RWPE1 (cell line): ENCODE measurements around the gene SCIN.

Experiments
- CTCF ChIA-PET: fragments of 350-600 bp; sonication (Branson Sonifier 250); formaldehyde crosslinking; extraction: SDS; loops from one replicate; lab custom pipeline; 2021; lab: Yijun Ruan, JAX
- POLR2A ChIA-PET: fragments of 400-600 bp; formaldehyde crosslinking; extraction: SDS; loops from one replicate; lab custom pipeline; 2020; ENCODE audit warnings: antibody characterized with exemption; ENCODE audit not compliant: low non-redundant PET; lab: Yijun Ruan, JAX
- DNase-seq: peaks from one replicate; pipeline ENCODE4 v3.0.0; 2012; ENCODE audit warnings: low spot score
- H3K27ac ChIP-seq: fragments of 450-650 bp; 2 replicates; pipeline ENCODE4 v1.5.1; 2017
- CTCF ChIP-seq: fragments of 450-650 bp; conservative IDR thresholded peaks from 2 replicates; pipeline ENCODE4 v1.5.1; 2017; ENCODE audit warnings: low read depth, mild to moderate bottlenecking

The SCIN gene

DNA sequence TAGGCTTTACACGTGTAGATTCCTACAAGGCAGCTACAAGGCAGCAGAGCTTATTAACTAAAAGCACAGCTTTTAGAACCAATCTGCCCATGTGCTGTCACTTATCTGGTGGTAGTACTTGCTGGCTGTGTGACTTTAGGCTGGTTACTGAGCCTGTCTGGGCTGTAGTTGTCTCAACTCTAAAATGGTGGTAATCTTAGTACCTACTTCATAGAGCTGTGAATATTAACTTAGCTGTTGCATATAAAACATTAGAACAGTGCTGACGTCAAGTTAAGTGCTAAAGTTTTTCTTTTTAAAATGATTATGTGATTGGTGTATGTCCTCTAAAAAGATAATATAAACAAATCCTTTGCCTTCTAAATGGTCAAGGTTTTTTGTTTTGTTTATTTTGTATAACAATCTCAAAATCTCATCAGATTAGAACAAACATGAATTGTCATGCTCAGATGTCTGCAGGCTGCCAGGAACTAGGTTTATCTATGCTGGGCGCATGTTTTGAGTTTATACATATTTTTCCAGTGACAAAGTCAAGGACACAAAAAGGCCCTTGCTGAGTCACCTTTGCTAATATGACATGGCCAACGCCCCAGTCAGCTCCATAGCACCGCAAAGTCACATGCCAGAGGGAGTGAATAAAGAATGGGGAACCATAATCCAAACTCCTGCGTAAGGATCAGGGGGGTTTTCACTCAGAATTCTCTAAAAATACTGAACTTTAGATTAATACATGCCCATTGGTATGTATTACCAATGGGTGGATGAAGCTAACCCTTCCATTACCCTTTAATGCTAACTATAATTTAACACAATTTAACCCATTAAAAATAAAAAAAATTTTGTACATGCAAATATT lies 77.1 kb downstream of the SCIN start:
- ChIA-PET POLR2A (no interaction called here), CTCF (no interaction called here)
- H3K27ac ChIP-seq: no peak overlapping the region
- DNase-seq: peak; percentile 34
- no peak for TF ChIP-seq CTCF

GRCh38 chr7:12648704-12649261 lies 78.3 kb downstream of the SCIN start:
- H3K27ac ChIP-seq: no peak overlapping the region
- DNase-seq: no peak
- CTCF ChIA-PET: no interaction called here
- POLR2A ChIA-PET: no interaction called here
- no peak for TF ChIP-seq CTCF

DNA sequence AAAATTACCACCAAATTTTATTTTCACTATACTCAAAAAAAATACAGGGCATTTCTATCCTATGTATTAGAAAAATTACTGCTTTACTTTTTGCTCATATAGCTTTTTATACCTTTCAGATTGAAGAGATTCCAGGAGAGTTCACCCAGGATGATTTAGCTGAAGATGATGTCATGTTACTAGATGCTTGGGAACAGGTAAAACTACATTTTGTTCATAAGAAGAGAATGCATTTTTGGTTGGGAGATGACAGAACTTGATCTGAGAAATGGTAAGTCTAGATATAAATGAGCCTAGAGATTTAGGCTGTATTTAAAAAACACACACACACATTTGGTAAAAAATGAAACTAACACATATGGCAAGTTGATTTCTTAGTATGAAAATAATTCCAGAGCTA lies 78.8 kb downstream of the SCIN start:
- ChIA-PET POLR2A (no interaction called here), CTCF (interaction anchor here (0.5 kb wide), 1 partner anchor 93 kb away, joined by 4 read pairs; no protein-coding TSS in a partner anchor)
- peak; percentile 23 for DNase-seq
- TF ChIP-seq CTCF: no peak
- no peak overlapping the region for H3K27ac ChIP-seq

- no peak for TF ChIP-seq CTCF
- DNase-seq: no peak
- POLR2A ChIA-PET: no interaction called here
- no peak overlapping the region for H3K27ac ChIP-seq
- CTCF ChIA-PET: interaction anchor here (0.6 kb wide), 1 partner anchor 541 kb away, joined by 3 read pairs; no protein-coding TSS in a partner anchor
These were observed 79.6 kb downstream of the SCIN start for GRCh38 chr7:12650080-12650479.

GRCh38 chr7:12653110-12653509 lies 82.6 kb downstream of the SCIN start:
- ChIA-PET CTCF (interaction anchor here (1.2 kb wide), 1 partner anchor 100 kb away, joined by 3 read pairs; no protein-coding TSS in a partner anchor), POLR2A (no interaction called here)
- no peak for DNase-seq
- no peak for TF ChIP-seq CTCF
- H3K27ac ChIP-seq: no peak overlapping the region

DNA sequence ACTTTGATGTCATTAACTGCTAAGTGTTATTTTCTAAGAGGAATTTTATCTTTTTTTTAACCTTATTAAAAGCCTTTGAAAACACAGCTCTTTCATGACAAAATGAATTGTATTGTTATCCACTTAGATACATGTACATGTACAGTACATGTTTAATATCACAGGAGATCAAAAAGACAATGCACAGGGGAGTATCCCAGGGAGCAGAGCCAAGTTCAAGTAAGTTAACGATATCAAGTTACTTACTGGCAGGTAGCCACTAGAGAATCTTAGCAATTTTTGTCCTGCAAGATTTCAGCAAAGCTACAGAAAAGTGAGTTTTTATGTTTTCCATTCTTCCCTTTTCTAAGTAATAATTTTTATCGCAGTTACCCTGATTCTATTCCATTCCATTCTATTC lies 83.0 kb downstream of the SCIN start:
- ChIA-PET POLR2A (no interaction called here), CTCF (interaction anchor here (1.2 kb wide), 1 partner anchor 100 kb away, joined by 3 read pairs; no protein-coding TSS in a partner anchor)
- no peak for TF ChIP-seq CTCF

More for the DNA sequence above, 83.0 kb downstream of the SCIN start:
- DNase-seq: peak; percentile 37
- H3K27ac ChIP-seq: no peak overlapping the region
